HG03520 (cell line): ENCODE measurements around the gene SALL4.
"Not testable (repeated sequence)": the region's sequence is repeated elsewhere in the genome, so short reads cannot be mapped to it uniquely, and the experiment has no call there.

Experiments
- ATAC-seq: cut with Tn5 transposase; IDR thresholded peaks from one replicate; pipeline ENCODE4 v1.9.1; 2021; ENCODE audit warnings: mild to moderate bottlenecking, moderate library complexity; ENCODE audit not compliant: unreplicated experiment

SALL4 gene

GRCh38 chr20:51803148-51803854, 980 bp upstream of the SALL4 start:
- no peak for ATAC-seq

GRCh38 chr20:51801823-51802123, 548 bp downstream of the SALL4 start:
- no peak for ATAC-seq

DNA sequence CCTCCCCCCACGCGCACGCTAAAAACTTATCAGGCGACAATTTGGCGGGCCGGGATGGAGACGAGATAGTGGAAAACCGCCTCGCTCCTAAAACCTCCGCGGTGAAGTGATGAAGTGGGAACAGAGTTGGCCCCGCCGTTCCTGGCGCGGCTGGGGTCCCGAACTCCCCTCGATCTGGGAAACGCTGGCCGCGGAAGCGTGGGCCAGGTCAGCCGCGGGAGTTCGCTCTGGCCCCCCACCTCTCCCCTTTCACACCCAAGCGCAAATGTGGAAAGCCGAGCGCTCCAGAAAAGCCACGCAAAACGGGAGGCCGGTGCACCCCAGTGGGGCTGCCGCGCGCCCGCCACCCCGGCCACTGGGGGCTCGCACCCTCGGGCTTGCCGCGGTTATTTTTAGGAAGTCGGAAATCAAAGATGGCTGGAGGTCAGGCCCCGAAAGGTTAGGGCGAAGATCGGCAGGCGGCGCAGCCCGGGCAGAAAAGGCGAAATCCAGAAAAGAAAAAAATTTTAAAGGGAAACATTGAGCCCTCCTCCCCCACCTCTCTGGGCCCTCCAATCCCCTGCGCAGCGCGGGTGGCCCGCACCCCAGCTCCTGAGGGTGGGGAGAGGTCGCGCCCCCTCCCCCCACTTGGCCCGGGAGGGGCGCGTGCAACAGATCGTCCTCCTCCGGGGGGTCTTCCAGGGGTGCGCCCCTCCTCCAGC, 1.0 kb downstream of the SALL4 start:
- ATAC-seq = no peak

DNA sequence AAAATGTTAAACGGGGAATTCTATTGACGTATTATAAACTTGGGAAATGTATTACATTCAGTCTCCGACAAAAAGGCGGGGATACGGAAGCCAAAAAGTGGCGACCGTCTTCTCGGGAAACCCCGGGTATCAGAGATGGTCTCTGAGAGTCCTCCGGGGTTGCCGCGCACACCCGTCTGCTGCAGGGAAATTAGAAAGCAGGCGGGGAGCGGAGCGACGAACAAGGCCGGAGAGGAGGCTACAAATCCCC, 1.5 kb downstream of the SALL4 start:
- ATAC-seq = no peak

- no peak for ATAC-seq
Observed at GRCh38 chr20:51800060-51800871, 2.1 kb downstream of the SALL4 start.

DNA sequence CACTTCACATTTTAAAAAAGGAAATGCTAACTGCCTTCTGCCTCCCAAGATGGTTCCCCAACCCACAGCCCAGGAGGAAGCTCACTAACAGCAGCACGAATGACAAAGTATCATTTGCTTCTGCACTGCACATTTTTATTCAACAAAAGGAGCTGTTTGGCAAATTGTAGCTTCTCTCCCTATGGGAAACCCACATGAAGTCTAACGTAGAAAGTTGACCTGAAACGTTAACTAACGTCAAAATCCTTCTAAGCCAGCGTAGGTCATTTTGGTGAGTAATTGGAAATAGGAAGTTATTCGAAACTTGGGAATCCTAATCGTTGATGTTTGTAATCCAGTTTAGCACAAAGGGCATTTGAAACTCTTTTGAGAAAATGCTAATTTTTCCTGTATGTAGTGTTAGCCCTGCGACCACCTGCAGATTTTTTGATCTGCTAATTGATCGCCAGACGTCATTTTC, 2.9 kb downstream of the SALL4 start:
- no peak for ATAC-seq

DNA sequence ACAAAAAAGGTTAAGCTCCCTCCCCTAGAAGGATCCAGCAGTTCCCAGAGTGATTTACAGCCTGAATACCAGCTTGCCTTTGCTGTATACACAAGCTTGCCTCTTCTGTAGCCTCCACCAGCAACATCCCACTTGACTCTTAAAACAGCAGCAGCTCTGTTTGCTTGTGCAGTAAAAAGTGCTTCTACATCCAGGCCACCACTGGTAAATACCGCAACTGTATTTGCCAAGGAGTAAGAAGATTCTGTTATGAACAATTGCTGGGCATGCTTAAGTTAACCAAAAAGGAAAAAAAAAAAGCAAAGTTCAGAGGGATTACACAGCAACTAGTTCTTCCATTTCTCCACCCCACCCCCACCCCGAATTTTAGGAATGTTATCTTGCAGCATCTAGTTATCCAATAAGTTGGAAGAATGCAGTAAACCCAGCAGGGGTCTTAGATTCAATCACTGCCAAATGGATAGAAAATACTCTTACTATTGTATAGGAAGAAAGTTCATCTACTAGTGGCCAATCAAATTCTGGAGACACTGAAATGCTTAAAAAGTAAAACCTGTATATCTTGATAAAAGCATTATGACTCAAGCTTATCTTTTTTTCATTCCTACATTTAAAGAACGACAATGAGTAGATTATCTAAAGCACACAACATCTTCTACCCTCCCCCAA, 4.8 kb downstream of the SALL4 start:
- ATAC-seq = no peak

- ATAC-seq = no peak
Observed at GRCh38 chr20:51796340-51796739, 6.0 kb downstream of the SALL4 start.

GRCh38 chr20:51792960-51793359, 9.4 kb downstream of the SALL4 start:
- no peak for ATAC-seq

- no peak for ATAC-seq
Observed at GRCh38 chr20:51791626-51792025, 10.7 kb downstream of the SALL4 start.

GRCh38 chr20:51790256-51790655, 12.1 kb downstream of the SALL4 start:
- ATAC-seq = no peak

DNA sequence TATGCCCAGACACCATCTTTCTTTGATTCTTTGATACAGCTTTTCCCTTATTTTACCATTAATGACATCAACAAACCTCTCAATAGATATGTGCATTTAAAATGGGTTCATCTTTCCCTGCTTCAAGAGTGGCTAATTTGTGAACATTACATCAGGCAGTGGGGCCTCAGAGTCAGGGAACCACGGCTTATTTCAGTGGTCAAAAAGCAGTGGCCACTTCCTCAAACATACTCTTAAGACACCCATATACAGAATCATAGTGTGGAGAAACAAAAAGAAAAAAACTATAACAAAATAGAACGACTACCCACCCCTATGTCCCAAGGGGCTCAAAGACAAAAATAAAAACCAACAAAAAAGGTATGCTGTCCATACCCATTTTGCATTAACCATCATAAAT, 12.9 kb downstream of the SALL4 start:
- ATAC-seq = no peak

- no peak for ATAC-seq
Observed at GRCh38 chr20:51788822-51789221, 13.5 kb downstream of the SALL4 start.

DNA sequence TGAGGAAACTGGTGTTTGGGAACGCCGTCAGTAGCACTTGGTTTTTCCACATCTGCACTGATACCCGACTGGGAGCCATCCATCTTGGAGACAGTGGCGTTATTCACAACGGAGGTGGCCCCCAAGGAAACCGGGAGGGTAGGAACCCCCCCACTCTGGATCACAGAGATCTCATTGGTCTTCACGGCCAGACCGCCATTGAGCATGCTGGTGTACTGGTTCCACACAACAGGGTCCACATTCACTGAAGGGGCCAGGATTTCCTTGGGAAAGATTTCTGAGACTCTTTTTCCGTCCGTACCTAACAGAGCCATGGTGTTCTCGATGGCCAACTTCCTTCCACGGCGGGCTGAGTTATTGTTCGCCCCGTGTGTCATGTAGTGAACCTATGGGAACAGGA, 18.0 kb downstream of the SALL4 start:
- ATAC-seq = no peak

DNA sequence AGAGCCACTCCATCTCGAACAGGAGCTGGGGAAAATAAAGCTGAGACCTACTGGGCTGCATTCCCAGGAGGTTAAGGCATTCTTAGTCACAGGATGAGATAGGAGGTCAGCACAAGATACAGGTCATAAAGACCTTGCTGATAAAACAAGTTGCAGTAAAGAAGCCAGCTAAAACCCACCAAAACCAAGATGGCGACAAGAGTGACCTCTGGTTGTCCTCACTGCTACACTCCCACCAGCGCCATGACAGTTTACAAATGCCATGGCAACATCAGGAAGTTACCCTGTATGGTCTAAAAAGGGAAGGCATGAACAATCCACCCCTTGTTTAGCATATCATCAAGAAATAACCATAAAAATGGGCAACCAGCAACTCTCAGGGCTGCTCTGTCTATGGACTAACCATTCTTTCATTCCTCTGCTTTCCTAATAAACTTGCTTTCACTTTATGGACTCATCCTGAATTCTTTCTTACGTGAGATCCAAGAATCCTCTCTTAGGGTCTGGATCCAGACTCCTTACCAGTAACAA, 24.0 kb downstream of the SALL4 start:
- not testable (repeated sequence) for ATAC-seq

- no peak for ATAC-seq
Observed at GRCh38 chr20:51775241-51775640, 27.1 kb downstream of the SALL4 start.

DNA sequence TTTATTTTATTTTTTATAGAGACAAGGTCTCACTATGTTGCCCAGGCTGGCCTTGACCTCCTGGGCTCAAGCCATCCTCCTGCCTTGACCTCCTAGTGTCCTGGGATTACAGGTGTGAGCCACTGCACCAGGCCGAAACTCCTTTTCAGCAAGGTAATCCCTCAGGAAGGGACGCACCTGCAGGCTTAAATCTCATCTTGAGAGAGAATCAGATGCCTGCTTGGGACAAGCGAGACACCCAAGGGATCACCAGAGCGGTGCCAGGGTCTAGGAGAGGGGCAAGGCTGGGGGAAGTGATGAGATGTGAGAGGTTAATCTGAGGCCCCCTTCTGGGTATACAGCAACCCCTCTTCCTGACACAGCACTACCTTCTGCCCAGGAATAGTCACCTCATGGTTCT, 30.1 kb downstream of the SALL4 start:
- no peak for ATAC-seq

- no peak for ATAC-seq
Observed at GRCh38 chr20:51769976-51770615, 32.2 kb downstream of the SALL4 start.

- no peak for ATAC-seq
Observed at GRCh38 chr20:51768759-51769517, 33.4 kb downstream of the SALL4 start.
